Suppressor macrophage treated with lipopolysaccharide for 1 hour (primary cell): ENCODE data around the gene ZSCAN9.

Experiments
- DNase-seq, 3 donors: peaks; one replicate each; pipeline ENCODE4 v3.0.0-alpha.2; 2020 to 2022

ZSCAN9 gene

DNA sequence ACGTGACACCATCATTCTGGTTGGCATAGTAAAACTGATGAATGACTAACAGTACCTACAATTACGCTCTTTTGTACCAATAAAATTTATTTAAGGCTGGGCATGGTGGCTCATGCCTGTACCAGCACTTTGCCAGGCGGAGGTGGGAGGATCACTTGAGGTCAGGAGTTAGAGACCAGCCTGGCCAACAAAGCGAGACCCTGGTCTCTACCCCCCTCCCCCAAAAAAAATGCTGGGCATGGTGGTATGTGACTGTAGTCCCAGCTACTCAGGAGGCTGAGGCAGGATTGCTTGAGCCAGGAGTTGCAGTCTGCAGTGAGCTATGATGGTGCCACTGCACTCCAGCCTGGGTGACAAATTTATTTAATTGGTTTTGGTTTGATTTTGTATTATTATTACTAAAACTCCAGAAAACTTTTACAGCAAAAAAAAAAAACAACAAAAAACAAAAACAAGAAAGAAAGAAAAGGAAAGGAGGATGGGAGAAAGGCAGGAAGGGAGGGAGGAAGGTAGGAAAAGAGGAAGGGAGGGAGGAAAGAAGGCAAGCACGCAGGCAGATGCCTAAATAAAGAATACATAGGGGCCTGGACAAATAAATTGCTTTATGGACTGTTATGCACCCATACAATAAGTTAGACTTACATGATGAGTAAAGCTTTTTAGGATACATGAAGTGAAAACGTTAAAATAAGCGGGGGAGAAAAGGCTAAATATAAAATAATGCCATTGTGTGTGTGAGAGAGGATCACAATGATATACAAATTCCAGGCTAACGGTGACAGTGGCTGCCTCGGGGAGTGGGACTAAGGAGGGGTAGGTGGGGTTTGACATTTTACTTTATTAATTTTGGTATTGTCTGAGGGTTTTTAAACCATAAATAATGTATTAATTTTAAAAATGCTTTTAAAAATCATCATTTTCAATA is 682 bp upstream of the ZSCAN9 start:
- DNase-seq = no peak

DNA sequence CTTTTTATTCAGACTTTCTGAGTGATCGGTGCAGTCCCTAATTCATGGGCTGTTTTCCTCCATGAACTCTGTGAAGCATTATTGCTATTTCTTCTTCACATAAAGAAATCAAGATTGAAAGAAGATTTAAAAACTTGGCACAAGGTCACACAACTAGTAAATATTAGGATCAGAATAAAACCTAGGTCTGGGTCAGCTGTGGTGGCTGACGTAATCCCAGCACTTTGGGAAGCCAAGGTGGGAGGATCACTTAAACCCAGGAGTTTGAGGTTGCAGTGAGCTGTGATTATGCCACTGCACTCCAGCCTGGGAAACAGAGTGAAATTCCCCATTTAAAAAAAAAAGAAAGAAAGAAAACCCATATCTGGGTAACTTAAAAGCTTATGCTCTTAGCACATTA is 1.4 kb downstream of the ZSCAN9 start:
- no peak for DNase-seq

DNA sequence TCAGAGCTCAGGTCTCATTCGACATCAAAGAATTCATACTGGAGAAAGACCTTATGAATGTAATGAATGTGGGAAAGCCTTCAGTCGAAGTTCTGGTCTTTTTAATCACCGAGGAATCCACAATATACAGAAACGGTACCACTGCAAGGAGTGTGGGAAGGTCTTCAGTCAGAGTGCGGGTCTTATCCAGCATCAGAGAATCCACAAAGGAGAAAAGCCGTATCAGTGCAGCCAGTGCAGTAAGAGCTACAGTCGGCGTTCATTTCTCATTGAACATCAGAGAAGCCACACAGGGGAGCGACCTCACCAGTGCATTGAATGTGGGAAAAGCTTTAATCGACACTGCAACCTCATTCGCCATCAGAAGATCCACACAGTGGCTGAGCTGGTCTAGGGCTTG is 7.7 kb downstream of the ZSCAN9 start:
- no peak for DNase-seq

DNA sequence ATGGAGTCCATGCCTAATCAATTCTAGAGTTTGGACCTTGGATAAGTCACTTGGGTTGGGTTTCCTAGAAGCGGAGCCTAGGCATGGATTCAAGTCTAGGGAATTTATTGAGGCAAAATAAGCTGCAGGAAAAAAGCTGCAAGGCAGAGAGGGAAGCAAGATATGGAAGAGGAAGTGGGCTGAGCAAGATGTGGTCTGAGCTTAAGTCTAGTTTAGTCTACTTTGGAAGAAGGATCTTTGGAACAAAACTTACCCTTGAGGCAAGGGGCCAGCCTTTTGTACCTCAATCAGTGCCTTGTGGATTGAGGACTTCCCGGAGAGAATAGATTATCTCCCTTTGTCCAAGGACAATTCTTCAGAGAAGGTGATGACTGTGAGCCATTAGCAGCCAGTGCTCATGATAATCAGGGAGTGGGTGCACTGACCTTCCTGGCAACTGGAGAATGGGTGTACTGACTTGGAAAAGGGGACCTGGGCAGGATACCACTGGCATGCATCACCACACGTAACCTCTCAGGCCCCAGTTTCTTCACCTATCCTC is 10.9 kb downstream of the ZSCAN9 start:
- DNase-seq = peak in 1 of 3 donors; percentile 25

DNA sequence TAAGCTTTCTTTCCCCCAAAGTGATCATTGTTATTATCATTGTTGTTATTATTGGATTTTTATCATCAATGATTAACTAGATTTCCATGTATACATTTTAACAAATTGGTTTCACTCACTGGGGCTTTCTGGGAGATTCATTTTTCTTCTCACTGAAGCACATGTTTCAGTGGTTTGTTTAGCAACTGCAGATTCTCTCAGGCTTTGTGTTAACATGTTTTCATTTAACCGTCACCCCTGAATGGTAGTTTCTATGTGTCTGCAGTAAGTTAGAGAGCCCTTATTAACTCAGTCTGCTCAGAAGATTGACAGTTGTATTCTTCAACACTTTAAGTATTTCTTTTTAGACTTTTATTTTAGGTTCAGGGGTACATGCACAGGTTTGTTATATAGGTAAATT is 14.6 kb downstream of the ZSCAN9 start:
- no peak for DNase-seq

DNA sequence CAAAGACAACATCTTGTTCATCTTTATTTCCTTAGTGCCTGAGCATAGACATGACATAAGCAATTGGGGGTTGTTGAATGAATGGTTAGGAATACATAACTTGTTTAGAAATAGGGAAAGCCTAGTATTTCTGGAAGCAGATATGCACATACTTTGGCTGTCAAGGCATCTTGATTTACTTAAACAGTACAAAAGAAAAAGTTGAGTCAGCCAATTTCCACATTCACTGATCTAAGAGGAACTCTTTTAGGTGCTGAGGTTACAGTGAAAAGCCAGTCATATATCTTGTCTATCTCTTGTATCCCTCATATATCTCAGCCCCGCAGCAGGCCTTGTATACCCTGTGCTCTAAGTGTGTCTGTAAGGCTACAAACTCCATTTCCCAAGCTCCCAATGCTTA is 15.4 kb downstream of the ZSCAN9 start:
- DNase-seq = peak in 2 of 3 donors; percentile 34 to 35

DNA sequence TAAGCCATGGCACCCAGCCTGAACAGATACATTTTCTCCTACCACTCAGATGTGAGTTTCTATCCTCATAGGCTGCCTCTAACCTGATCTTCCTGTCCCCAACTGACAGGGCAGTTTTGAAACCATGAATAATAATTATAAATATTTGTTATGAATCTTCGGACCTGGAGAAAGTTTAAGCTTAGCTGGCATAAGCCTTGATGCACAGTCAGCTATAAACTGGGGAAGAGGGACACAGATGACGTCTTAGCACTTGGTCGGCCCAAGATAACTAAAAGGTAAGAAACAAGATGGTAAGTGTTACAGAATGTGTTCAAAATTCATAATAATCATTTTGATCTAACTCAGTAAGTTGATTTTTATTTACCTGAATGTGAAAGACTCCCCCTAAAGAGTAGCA is 18.9 kb downstream of the ZSCAN9 start:
- no peak for DNase-seq

DNA sequence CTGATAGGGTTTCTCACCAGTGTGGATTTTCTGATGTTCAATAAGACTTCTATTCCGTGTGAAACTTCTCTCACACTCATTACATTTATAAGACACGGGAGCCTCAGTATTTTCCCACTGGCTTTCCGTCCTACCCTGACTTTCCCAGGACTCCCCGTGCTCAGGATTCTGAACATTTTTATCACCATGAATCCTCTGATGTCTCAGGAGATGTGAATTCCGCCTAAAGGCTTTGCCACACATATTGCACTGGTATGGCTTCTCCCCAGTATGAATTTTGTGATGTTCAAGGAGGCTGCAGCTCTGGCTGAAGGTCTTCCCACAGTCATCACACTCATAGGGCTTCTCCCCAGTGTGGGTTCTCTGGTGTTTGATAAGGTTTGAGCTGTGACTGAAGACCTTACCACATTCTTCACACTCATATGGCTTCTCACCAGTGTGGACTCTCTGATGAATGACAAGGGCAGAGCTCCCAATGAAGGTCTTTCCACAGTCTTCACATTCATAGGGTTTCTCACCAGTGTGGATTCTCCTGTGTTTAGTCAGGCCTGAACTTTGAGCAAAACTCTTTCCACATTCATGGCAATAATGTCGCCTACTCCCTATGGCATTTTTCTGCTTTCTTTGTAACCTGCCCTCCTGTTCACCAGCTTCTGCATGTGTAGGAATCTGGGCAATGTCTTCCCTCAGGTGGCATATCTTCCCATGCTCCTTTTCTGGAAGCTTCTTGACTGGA is 20.3 kb downstream of the ZSCAN9 start:
- no peak for DNase-seq

DNA sequence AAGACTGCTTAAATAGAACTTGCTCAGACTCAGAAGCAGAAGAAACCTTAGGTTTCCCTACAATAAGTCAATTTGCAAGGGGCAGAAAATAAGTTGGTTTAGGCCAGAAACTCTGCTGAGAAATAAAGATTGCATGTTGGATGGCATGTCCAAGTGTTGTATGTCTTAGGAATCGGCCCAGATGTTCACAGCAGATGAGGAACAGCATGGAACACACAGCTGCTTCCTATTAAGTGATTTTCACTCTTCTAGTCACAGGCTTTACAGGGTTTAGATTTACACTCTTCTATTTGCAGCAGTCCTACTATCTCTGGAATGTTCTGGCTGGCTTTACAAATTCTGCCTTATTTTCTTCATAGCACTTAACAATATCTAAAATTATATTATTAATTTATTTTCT is 23.8 kb downstream of the ZSCAN9 start:
- no peak for DNase-seq

DNA sequence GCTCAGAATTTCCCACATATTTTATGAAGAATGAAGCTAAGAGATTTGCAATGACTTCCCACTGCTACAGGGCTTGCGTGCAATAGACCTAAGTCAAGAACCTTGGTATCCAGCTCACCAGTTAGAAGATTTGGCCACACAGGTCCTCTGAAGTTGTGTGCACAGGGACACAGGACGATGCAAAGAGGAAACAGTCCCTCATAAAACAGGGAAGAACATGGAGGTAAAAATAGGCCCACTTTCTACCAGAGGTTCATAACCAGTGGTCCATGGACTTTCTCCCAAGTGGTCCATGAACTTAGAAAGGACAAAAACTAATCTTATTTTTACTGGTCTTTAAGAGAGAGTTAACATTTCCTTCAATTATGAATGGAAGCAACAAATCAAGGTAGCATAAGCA is 25.7 kb downstream of the ZSCAN9 start:
- no peak for DNase-seq

DNA sequence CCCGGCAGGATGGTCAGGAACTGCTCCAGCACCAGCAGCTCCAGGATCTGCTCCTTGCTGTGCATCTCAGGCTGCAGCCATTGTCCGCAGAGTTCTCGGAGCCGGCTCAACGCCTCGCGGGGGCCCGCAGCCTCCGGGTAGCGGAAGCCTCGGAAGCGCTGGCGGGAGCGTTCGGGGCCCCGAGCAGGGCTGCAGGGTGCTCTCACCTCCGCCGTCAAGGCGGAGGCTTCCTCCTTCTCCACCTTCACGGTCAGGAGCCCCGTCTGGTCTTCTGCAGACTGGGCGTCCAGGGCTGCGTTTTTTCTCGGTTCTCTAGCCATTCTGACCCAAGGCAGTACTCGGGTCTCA is 26.6 kb downstream of the ZSCAN9 start:
- DNase-seq = peak; percentile 20 to 52 (median 23)

DNA sequence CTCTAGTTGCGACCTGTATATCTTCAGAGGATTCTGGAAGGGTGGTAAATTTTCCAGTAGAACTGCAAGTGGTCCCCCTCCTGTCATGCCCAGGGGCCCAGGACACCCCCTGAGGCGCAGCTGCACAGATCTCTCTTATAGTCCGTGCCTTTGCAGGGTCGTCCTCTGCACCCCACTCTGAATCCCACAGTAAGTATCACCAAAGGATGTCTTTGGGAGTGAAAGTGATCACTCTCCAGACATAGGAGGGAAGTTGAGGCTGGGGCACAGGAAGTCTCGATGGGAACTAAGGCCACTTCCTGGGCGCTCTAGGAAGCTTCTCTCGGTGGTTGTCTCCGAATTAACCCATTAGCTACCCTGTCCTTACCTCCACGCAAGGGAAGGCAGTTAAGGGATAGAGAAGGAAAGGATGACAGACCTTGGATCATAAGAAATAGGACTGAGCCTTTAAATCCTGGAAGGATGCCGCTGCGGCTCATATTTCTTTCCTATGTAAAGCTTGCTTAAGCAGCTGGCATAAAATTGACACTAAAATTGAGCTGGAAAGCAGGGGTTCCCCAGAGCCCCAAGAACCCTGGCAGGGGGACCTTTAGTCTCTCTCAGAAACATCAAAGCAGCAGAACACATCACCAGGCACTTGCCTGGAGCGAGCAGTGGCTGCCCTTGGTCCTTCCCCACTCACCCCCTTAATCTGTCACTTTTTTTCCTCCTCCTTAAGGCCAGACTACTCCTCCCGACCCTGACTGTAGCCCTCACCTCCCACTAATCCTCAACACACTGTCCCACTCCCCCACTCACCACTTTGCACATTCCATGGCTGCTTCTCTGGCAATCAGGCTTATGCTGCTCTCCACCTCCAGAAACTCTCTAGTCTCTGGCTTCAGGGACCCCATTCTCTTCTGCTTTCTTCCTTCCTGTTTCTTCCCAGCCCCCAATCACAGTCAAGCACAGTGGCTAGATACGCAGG is 27.2 kb downstream of the ZSCAN9 start, which contains the start of gene ZKSCAN4:
Gene ZKSCAN4 (minus strand): TSS at position 261 of the 967 bp plus-strand sequence. CDS start 289 bp downstream, outside the sequence.
- peak; percentile 89 to 93 (median 91) for DNase-seq

DNA sequence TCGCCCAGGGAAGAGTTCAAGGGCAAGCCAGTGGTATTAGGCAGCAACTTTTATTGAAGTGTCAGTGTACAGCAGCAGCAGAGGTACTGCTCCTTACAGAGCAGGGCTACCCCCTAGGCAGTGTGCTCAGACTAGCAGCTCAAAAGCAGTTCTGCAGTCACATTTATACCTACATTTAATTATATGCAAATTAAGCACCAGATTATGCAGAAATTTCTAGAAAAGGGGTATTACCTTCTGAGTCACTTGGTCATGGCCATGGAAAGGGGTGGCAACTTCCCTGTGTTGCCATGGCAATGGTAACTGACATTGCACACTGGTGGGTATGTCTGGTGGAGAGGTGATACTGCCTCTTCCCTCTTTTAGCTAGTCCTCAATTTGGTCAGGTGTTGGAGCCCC is 29.0 kb downstream of the ZSCAN9 start:
- DNase-seq = peak; percentile 37 to 75 (median 52)

DNA sequence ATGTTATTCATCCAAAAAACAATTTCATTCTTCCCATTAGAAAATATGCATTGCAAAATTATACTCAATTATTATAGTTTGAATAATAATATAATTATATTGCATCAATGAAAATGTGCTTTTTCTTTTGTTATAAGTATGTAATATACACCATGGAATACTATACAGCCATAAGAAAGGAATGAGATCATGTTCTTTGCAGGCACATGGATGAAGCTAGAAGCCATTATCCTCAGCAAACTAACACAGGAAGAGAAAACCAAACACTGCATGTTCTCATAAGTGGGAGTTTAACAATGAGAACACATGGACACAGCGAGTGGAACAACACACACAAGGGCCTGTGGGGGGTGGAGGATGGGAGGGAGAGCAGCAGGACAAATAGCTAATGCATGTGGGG is 32.0 kb downstream of the ZSCAN9 start:
- DNase-seq = no peak

DNA sequence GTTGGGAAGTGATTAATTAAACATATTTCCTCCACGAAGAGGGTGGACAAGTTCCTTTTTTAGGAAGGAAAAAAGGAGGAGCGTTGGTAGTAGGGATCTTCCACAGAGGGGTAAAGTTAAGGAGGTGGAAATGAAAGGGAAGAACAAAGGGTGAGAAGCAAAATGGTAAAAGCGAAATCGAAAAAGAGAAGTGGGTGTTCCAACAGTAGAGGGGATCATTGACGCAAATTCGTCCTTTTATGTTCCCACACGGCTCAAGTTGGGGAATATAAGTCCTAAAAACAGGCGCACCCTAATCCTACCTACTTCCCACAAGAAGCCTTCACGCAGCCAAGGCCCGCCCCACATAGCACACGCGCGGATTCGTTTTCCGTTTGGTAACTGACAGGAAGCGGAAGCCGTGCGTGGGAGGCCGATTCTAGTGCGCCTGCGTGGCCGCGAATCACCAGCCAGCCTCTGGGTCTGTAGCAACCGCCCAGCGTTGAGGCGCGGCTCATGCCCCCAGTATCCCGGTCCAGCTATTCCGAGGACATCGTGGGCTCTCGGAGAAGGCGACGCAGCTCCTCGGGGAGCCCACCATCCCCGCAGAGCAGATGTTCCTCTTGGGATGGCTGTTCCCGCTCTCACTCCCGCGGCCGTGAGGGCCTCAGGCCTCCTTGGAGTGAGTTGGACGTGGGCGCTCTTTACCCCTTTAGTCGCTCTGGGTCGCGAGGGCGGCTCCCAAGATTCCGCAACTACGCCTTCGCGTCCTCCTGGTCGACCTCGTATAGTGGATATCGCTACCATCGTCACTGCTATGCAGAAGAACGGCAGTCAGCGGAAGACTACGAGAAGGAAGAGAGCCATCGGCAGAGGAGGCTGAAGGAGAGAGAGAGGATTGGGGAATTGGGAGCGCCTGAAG is 34.1 kb downstream of the ZSCAN9 start, which contains the start of gene NKAPL:
Gene NKAPL (plus strand): TSS at position 421 of the 901 bp plus-strand sequence. CDS start 75 bp downstream, at position 496.
- DNase-seq = peak; percentile 91 to 93 (median 93)

DNA sequence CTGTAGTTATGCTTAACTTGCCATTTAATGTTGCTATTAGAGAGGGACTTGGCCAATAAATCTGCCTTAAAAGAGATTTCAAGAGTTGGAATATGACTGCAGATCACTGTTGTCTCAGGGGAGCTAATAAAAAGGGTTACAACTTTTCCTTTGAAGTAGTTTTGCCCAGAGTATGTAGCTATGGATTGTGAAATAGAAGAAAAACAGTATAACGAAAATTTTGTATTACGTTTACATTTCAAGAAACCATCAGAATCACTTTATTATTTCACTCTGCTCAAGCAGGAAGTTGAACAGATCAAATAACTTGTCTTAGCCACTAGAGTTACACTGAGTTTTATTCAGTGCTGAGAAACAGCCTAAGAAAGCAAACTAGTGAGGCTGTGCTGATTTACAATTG is 38.8 kb downstream of the ZSCAN9 start:
- no peak for DNase-seq

DNA sequence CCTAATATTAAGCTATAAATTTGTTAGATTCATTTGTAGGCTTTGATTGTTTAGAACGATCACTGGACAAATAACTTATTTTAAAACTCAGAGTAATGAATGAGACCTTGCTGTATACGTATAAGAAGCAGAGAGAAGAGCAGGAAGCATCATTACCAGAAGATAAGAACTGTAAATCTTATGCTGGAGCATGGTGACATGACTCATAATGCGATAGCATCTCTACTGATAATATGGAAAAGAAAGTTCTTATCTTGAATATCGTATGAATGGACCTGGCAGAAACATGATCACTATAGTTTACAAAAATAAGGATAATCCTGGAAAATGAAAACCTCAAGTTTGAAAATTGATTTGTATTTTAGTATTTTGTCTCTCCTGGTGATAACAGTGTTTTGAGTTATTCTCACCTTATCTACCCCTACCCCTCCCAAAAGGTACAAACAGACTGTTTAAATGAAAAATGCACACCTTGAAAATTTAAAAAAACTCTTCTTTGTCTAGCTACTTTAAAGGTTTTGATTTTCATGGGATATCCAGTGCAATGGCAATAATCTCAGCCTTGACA is 39.8 kb downstream of the ZSCAN9 start:
- DNase-seq = no peak

DNA sequence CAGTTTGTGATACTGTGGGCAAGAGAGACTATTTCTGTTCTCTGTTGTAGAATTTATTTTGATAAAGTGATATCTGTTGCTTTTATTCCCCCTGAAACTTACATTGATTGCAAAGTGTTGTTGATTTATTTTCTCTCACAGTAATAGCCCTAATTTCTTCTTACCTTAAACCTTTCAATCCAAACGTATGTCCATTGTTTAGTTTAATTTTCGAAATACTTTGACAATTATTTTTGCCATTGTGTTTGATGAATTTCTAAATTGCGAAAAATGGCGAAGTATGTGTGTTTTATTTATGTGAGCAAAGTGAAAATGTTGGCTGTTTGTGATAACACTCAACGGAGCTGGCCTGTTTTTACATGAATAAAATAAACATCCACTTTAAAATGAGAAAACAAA is 41.5 kb downstream of the ZSCAN9 start:
- DNase-seq = no peak

DNA sequence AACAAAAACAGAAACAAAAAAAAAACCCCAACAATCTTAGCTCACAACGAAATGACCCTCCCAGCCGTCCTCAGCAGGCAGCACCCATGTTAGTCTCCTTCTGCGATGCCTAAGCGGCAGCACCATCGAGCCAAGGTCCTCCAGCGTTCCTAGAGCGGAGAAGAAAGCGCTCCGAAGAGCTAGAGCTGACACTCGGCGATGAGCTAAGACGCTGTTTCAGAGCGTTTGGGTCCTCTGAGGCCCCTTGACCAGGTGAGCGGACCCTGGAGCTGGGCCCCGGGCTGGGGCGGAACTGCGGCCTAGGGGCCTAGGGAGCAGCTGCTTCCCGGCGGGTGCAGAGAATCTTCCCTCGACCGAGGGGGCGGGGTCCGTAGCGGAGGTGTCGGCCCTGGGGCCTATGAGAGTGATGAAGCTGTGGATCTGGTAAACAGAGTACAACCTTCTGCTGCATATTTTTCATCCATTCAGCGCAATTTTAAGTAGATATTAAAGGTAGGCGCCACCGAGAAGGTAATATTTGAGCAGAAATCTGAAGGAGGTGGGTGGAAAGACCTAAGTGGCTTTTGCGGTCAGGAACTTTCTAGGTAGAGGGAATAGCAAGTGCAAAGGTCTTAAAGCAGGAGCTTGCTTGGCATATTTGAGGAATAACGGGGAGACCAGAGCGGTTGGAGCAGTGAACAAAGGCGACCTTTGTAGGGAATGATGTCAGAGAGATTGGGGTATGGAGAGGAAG is 42.1 kb downstream of the ZSCAN9 start, which contains the start of gene ZSCAN26:
Gene ZSCAN26 (plus strand): TSS at position 182 of the 733 bp plus-strand sequence. CDS start 4,777 bp downstream, outside the sequence.
- peak; percentile 90 to 93 (median 90) for DNase-seq

DNA sequence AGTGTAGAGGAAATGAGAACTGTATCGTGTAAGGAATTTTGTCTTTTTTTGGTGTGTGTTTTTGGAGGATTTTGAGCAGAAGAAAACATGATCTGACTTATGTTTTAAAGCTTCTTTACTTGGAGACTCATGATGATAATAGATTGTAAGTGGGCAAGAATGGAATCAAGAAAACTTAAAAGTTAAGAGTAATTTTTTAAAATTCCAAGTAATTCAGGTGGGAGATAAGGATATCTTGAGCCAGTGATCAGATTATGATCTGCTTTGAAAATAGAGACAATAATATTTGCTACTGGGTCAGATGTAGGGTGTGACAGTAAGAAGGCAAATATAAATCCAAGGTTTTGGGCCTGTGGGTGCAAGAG is 42.6 kb downstream of the ZSCAN9 start:
- no peak for DNase-seq
